Measurements from ENCODE around the gene CANT1. TPM values are rescaled to one million over a fixed set of nuclear protein-coding genes. Genes with fewer than 3 reads are reported as not detected.

Gene CANT1
- total and polyA plus RNA-seq, 2 of the 13 experiments (the other 11 are each of a cell fraction or from before 2014, with no cell fraction given), result 34.1 to 42.1 TPM

GRCh38 chr17:79009397-79010303 is at the start of gene CANT1 (continued):
- TF ChIP-seq SOX5 (CRISPR knock-in tag; IDR thresholded peaks at IDR 0.05; ENCODE audit: borderline replicate concordance) (0 out of 2 replicates have a peak, but pooled peaks have one; percentile 16), ETV5 (CRISPR knock-in tag; IDR thresholded peaks at IDR 0.05; ENCODE audit: borderline replicate concordance) (peak; percentile 66; the same call in 1 of the 2 replicates), ZNF850 (CRISPR knock-in tag; conservative IDR thresholded peaks at IDR 0.05) (no peak), PRMT3 (CRISPR knock-in tag; IDR thresholded peaks at IDR 0.05; ENCODE audit: borderline replicate concordance, low read depth) (no peak), CENPBD1 (CRISPR knock-in tag; IDR thresholded peaks at IDR 0.05; ENCODE audit: borderline replicate concordance, low read depth) (no peak), GTF2F1 (IDR thresholded peaks at IDR 0.05; ENCODE audit: low read length) (no peak), ZNF281 (CRISPR knock-in tag; IDR thresholded peaks at IDR 0.05; ENCODE audit: borderline replicate concordance) (no peak), LRRFIP1 (CRISPR knock-in tag; conservative IDR thresholded peaks at IDR 0.05) (no peak), TAF1 (CRISPR knock-in tag; IDR thresholded peaks at IDR 0.05) (peak; percentile 63), NR2F1 (CRISPR knock-in tag; IDR thresholded peaks at IDR 0.05) (no peak), ZNF768 (CRISPR knock-in tag; IDR thresholded peaks at IDR 0.05) (peak; percentile 56; the same call in 1 of the 2 replicates), HES4 (CRISPR knock-in tag; IDR thresholded peaks at IDR 0.05; ENCODE audit: borderline replicate concordance) (no peak), ZFP62 (CRISPR knock-in tag; IDR thresholded peaks at IDR 0.05) (no peak), NR2C2 (CRISPR knock-in tag; IDR thresholded peaks at IDR 0.05; ENCODE audit: borderline replicate concordance) (peak; percentile 91), CSRNP1 (CRISPR knock-in tag; IDR thresholded peaks at IDR 0.05) (peak; percentile 73; the same call in 1 of the 2 replicates), NCOA5 (CRISPR knock-in tag; IDR thresholded peaks at IDR 0.05) (no peak), ZNF367 (CRISPR knock-in tag; IDR thresholded peaks at IDR 0.05; ENCODE audit: borderline replicate concordance) (no peak), SCMH1 (CRISPR knock-in tag; IDR thresholded peaks at IDR 0.05; ENCODE audit: borderline replicate concordance) (no peak), MBNL3 (CRISPR knock-in tag; conservative IDR thresholded peaks at IDR 0.05) (no peak), ZNF207 (IDR thresholded peaks at IDR 0.05; ENCODE audit: borderline replicate concordance) (no peak), ZNF460 (CRISPR knock-in tag; IDR thresholded peaks at IDR 0.05; ENCODE audit: borderline replicate concordance) (no peak)
